Kidney (tissue), 14 donors: Measurements from ENCODE around the gene GYPC. TPM values are rescaled to one million over a fixed set of nuclear protein-coding genes. Genes with fewer than 3 reads are reported as not detected.

Experiments used
- DNase-seq, 5 donors: peaks; one replicate each; pipeline ENCODE4 v3.0.0-alpha.2; 2013 to 2020
- FAIRE-seq: peaks from 2 replicates; lab custom pipeline; 2012; peaks lifted over from hg19 to GRCh38; lab: Jason Lieb, UNC
- H3K27ac ChIP-seq, 2 donors: one replicate each; pipeline ENCODE4 v1.7.0; 2013; ENCODE audit warnings: low read depth in 2 of 2, low read length in 2 of 2, inconsistent platforms in 1 of 2
- H3K27me3 ChIP-seq: one replicate; pipeline ENCODE4 v1.7.1; 2013; ENCODE audit warnings: low read length, inconsistent platforms; ENCODE audit not compliant: control insufficient read depth, insufficient read depth
- H3K36me3 ChIP-seq, 3 donors: one replicate each; pipeline versions ENCODE4 v1.7.0 to v1.7.1; 2013; ENCODE audit warnings: low read length in 3 of 3, control low read depth in 1 of 3, inconsistent platforms in 1 of 3; ENCODE audit not compliant: insufficient read depth in 3 of 3, control insufficient read depth in 2 of 3
- H3K4me1 ChIP-seq, 3 donors: one replicate each; pipeline versions ENCODE4 v1.7.0 to v1.7.1; 2013; ENCODE audit warnings: low read length in 3 of 3, inconsistent platforms in 1 of 3, low read depth in 1 of 3; ENCODE audit not compliant: control insufficient read depth in 2 of 3, insufficient read depth in 2 of 3
- H3K4me3 ChIP-seq, 3 donors: one replicate each; pipeline versions ENCODE4 v1.7.0 to v1.8.1; 2013; ENCODE audit warnings: low read length in 3 of 3, control low read depth in 1 of 3, inconsistent platforms in 1 of 3
- H3K9ac ChIP-seq, 3 donors: one replicate each; pipeline versions ENCODE4 v1.7.0 to v1.7.1; 2013; ENCODE audit warnings: low read length in 3 of 3, control low read depth in 1 of 3, inconsistent platforms in 1 of 3
- H3K9me3 ChIP-seq, 3 donors: one replicate each; pipeline versions ENCODE4 v1.7.0 to v1.7.1; 2013; ENCODE audit warnings: low read length in 3 of 3, control low read depth in 1 of 3, inconsistent platforms in 1 of 3; ENCODE audit not compliant: control insufficient read depth in 2 of 3, insufficient read depth in 1 of 3
- intact Hi-C: fragments of 100-400 bp; cut with DNase I; formaldehyde crosslinking; loops from one replicate; pipeline ENCODE4 v1.11.1; 2022
- polyA plus RNA-seq: library from polyadenylated mRNA; stranded (reverse); fragments of 350-450 nt; fragmentation: Illumina TruSeq; extraction: RNeasy Lipid Tissue Mini Kit (QIAGEN cat#74804); gene quantifications from one replicate; pipeline ENCODE4 v1.2.3, GENCODE V29; 2014; ENCODE audit warnings: low read depth, low replicate concordance; ENCODE audit not compliant: insufficient read depth
- total RNA-seq: library from RNA; stranded (reverse); fragmentation: NEBNext Ultra II Directional; extraction: Animal tissue kit (Norgen Biotek cat#: 25700); gene quantifications from one replicate; pipeline ENCODE4 v1.2.1, GENCODE V29; 2021
- TF ChIP-seq, protein P1 (sequence below): IDR thresholded peaks from 3 replicates; pipeline ENCODE4 v1.5.1; 2012; ENCODE audit warnings: mild to moderate bottlenecking, moderate library complexity, borderline replicate concordance; ENCODE audit not compliant: insufficient read depth; ENCODE audit errors: extremely low read depth
- donor health status: control.
- donor health status: control.
- donor health status: control.
- donor health status: control.
- donor health status: control.
- donor health status: DM: yes; HTN: yes; CAD: no.
- donor health status: Normal renal cell carcinoma (clear cell type).

The GYPC gene
- total and polyA plus RNA-seq, 2 donors from 2014 or later: 51.1 to 61.9 TPM

DNA sequence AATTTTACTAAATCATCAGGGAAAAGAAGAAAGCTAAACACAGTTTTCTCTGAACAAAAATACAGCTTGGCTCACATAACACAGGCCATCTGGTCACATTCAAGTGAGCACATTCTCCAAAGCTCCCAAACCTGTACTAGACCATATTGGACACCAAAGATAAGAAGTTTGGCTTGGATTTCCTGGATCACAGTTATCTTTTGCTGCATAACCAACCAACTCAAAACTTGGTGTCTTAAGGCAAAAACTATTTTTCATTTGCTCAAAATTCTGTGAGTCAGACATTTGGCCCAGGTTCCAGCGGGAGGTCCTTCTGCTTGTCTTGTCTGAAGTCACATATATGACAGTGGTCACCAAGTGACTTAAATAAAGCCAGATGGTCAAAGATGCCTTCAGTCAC lies 83.2 kb downstream of the GYPC start:
- Histone ChIP-seq H3K4me3 (no peak overlapping the region), H3K36me3 (no peaks in the 10 kb centered on the region), H3K9me3 (no peaks in the 10 kb centered on the region), H3K27ac (no peak overlapping the region), H3K27me3 (no peaks in the 10 kb centered on the region), H3K4me1 (no peaks in the 10 kb centered on the region), H3K9ac (no peak overlapping the region)
- TF ChIP-seq, protein P1, sequence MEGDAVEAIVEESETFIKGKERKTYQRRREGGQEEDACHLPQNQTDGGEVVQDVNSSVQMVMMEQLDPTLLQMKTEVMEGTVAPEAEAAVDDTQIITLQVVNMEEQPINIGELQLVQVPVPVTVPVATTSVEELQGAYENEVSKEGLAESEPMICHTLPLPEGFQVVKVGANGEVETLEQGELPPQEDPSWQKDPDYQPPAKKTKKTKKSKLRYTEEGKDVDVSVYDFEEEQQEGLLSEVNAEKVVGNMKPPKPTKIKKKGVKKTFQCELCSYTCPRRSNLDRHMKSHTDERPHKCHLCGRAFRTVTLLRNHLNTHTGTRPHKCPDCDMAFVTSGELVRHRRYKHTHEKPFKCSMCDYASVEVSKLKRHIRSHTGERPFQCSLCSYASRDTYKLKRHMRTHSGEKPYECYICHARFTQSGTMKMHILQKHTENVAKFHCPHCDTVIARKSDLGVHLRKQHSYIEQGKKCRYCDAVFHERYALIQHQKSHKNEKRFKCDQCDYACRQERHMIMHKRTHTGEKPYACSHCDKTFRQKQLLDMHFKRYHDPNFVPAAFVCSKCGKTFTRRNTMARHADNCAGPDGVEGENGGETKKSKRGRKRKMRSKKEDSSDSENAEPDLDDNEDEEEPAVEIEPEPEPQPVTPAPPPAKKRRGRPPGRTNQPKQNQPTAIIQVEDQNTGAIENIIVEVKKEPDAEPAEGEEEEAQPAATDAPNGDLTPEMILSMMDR: no peak
- DNase-seq: no peak
- no peak for FAIRE-seq
- intact Hi-C loops: no loop called here

DNA sequence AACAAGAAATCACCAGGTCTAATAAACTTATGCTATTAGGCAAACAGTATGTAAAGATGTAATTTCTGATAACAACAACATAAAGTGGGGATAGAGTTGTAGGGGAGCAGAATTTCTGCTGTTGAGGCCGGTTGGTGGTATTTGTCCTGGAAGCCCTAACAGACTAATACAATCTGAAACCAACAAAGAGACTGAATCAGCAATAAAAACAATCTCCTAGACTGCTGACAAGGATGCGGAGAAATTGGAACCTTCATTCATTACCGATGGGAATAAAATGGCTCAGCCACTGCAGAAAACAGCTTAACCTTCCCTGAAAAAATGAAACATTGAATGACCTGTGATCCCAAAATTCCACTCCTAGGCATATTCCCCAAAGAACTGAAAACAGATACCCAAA lies 88.7 kb downstream of the GYPC start:
- DNase-seq (peak in 1 of 5 donors; percentile 1), FAIRE-seq (no peak)
- Histone ChIP-seq H3K9ac (no peak overlapping the region), H3K4me3 (no peak overlapping the region), H3K27ac (no peak overlapping the region), H3K36me3 (no peaks in the 10 kb centered on the region), H3K4me1 (no peaks in the 10 kb centered on the region), H3K27me3 (no peaks in the 10 kb centered on the region), H3K9me3 (no peaks in the 10 kb centered on the region)
- TF ChIP-seq, protein P1: no peak
- intact Hi-C loops: no loop called here

Other genes with a start within 250 kb of the GYPC start
- not detected for gene TEX51, start 242.7 kb downstream of the GYPC start, total RNA-seq
- 2.1 TPM for gene TEX51, start 242.7 kb downstream of the GYPC start, polyA plus RNA-seq